ENCODE measurements around the gene PILRA.

The PILRA gene

GRCh38 chr7:100434297-100435144 lies 61.2 kb downstream of the PILRA start:
- no peak overlapping the region for H4K91ac ChIP-seq (ENCODE audit: low read length)
- H3K4ac ChIP-seq (ENCODE audit: low read depth in 1 of 2, low read length in 2 of 2) = no peak overlapping the region
- peaks cover 29% of the 10 kb centered on the region for H3K4me1 ChIP-seq (ENCODE audit: control insufficient read depth, insufficient read depth, low read depth, low read length)
- no peak overlapping the region for H3K27ac ChIP-seq (ENCODE audit: low read length, poor library complexity, severe bottlenecking)
- H3K4me2 ChIP-seq (ENCODE audit: low read length, poor library complexity, severe bottlenecking) = peak overlapping the region; percentile 92
- no peak overlapping the region for H3K23ac ChIP-seq (ENCODE audit: low read length in 2 of 2)
- peaks cover 40 to 46% of the 10 kb centered on the region in 2 experiments for H3K36me3 ChIP-seq (ENCODE audit: control insufficient read depth in 1 of 2, insufficient read depth in 2 of 2, low read depth in 1 of 2, low read length in 2 of 2)
- H3K18ac ChIP-seq (ENCODE audit: low read depth in 1 of 2, low read length in 2 of 2) = no peak overlapping the region
- H2BK120ac ChIP-seq (ENCODE audit: low read depth, low read length) = no peak overlapping the region
- no peak overlapping the region for H2BK5ac ChIP-seq (ENCODE audit: low read depth, low read length, poor library complexity, severe bottlenecking)
- no peaks in the 10 kb centered on the region for H3K9me3 ChIP-seq (ENCODE audit: control insufficient read depth, low read length)
- no peak overlapping the region for H4K8ac ChIP-seq (ENCODE audit: low read length)
- no peak for DNase-seq
- H3K4me3 ChIP-seq (ENCODE audit: insufficient read depth in 1 of 2, low read depth in 1 of 2, low read length in 2 of 2) = peak overlapping the region in 1 of 2 experiments; percentile 89
- H3K14ac ChIP-seq (ENCODE audit: low read length in 2 of 2) = no peak overlapping the region
- H3K79me1 ChIP-seq (replicated peaks; ENCODE audit: low read length, poor library complexity, severe bottlenecking) = peaks cover 6% of the 10 kb centered on the region
- no peak overlapping the region for H2BK15ac ChIP-seq (ENCODE audit: low read depth, poor library complexity, severe bottlenecking)
- H3K9ac ChIP-seq (ENCODE audit: low read length) = peak overlapping the region; percentile 90
- H2AK5ac ChIP-seq (ENCODE audit: low read length, severe bottlenecking) = no peak overlapping the region
- no peaks in the 10 kb centered on the region for H3K27me3 ChIP-seq (ENCODE audit: control insufficient read depth in 1 of 2, insufficient read depth in 1 of 2, low read length in 2 of 2)
- WGBS = 91% methylated on average over 22 of the region's 22 CpGs
- H2BK12ac ChIP-seq (ENCODE audit: low read length in 2 of 2) = no peak overlapping the region
- no peak overlapping the region for H2AFZ ChIP-seq (ENCODE audit: low read depth, low read length)

GRCh38 chr7:100435401-100436304 lies 62.4 kb downstream of the PILRA start:
- peak overlapping the region in 1 of 2 experiments; percentile 80 for H2BK12ac ChIP-seq (ENCODE audit: low read length in 2 of 2)
- H2BK5ac ChIP-seq (ENCODE audit: low read depth, low read length, poor library complexity, severe bottlenecking) = peak overlapping the region; percentile 46
- peak overlapping the region; percentile 79 for H3K27ac ChIP-seq (ENCODE audit: low read length, poor library complexity, severe bottlenecking)
- DNase-seq = peak; percentile 33
- peak overlapping the region; percentile 49 to 100 for H3K14ac ChIP-seq (ENCODE audit: low read length in 2 of 2)
- peak overlapping the region in 1 of 2 experiments; percentile 95 for H3K23ac ChIP-seq (ENCODE audit: low read length in 2 of 2)
- no peaks in the 10 kb centered on the region for H3K9me3 ChIP-seq (ENCODE audit: control insufficient read depth, low read length)
- no peaks in the 10 kb centered on the region for H3K27me3 ChIP-seq (ENCODE audit: control insufficient read depth in 1 of 2, insufficient read depth in 1 of 2, low read length in 2 of 2)
- peak overlapping the region; percentile 96 for H4K91ac ChIP-seq (ENCODE audit: low read length)
- H3K9ac ChIP-seq (ENCODE audit: low read length) = peak overlapping the region; percentile 90
- peak overlapping the region; percentile 62 for H2AK5ac ChIP-seq (ENCODE audit: low read length, severe bottlenecking)
- H3K4me2 ChIP-seq (ENCODE audit: low read length, poor library complexity, severe bottlenecking) = peak overlapping the region; percentile 92
- H2BK120ac ChIP-seq (ENCODE audit: low read depth, low read length) = peak overlapping the region; percentile 95
- peaks cover 38 to 48% of the 10 kb centered on the region in 2 experiments for H3K36me3 ChIP-seq (ENCODE audit: control insufficient read depth in 1 of 2, insufficient read depth in 2 of 2, low read depth in 1 of 2, low read length in 2 of 2)
- peak overlapping the region; percentile 97 for H3K18ac ChIP-seq (ENCODE audit: low read depth in 1 of 2, low read length in 2 of 2)
- peak overlapping the region; percentile 97 for H4K8ac ChIP-seq (ENCODE audit: low read length)
- H3K79me1 ChIP-seq (replicated peaks; ENCODE audit: low read length, poor library complexity, severe bottlenecking) = peaks cover 4% of the 10 kb centered on the region
- peak overlapping the region; percentile 89 to 98 for H3K4me3 ChIP-seq (ENCODE audit: insufficient read depth in 1 of 2, low read depth in 1 of 2, low read length in 2 of 2)
- peak overlapping the region; percentile 57 for H2AFZ ChIP-seq (ENCODE audit: low read depth, low read length)
- H3K4ac ChIP-seq (ENCODE audit: low read depth in 1 of 2, low read length in 2 of 2) = peak overlapping the region; percentile 88 to 99
- peaks cover 26% of the 10 kb centered on the region for H3K4me1 ChIP-seq (ENCODE audit: control insufficient read depth, insufficient read depth, low read depth, low read length)
- WGBS = 2% methylated on average over 55 of the region's 81 CpGs
- peak overlapping the region; percentile 61 for H2BK15ac ChIP-seq (ENCODE audit: low read depth, poor library complexity, severe bottlenecking)

- no peaks in the 10 kb centered on the region for H3K27me3 ChIP-seq (ENCODE audit: control insufficient read depth in 1 of 2, insufficient read depth in 1 of 2, low read length in 2 of 2)
- peak overlapping the region; percentile 90 for H3K9ac ChIP-seq (ENCODE audit: low read length)
- no peak overlapping the region for H2BK120ac ChIP-seq (ENCODE audit: low read depth, low read length)
- H3K23ac ChIP-seq (ENCODE audit: low read length in 2 of 2) = no peak overlapping the region
- no peak overlapping the region for H3K14ac ChIP-seq (ENCODE audit: low read length in 2 of 2)
- peaks cover 26 to 31% of the 10 kb centered on the region in 2 experiments for H3K36me3 ChIP-seq (ENCODE audit: control insufficient read depth in 1 of 2, insufficient read depth in 2 of 2, low read depth in 1 of 2, low read length in 2 of 2)
- H2BK12ac ChIP-seq (ENCODE audit: low read length in 2 of 2) = peak overlapping the region in 1 of 2 experiments; percentile 74
- peaks cover 15% of the 10 kb centered on the region for H3K4me1 ChIP-seq (ENCODE audit: control insufficient read depth, insufficient read depth, low read depth, low read length)
- H3K27ac ChIP-seq (ENCODE audit: low read length, poor library complexity, severe bottlenecking) = peak overlapping the region; percentile 8
- peaks cover 4% of the 10 kb centered on the region for H3K79me1 ChIP-seq (replicated peaks; ENCODE audit: low read length, poor library complexity, severe bottlenecking)
- no peak overlapping the region for H2AFZ ChIP-seq (ENCODE audit: low read depth, low read length)
- H3K4ac ChIP-seq (ENCODE audit: low read depth in 1 of 2, low read length in 2 of 2) = no peak overlapping the region
- H4K8ac ChIP-seq (ENCODE audit: low read length) = peak overlapping the region; percentile 29
- H3K4me3 ChIP-seq (ENCODE audit: insufficient read depth in 1 of 2, low read depth in 1 of 2, low read length in 2 of 2) = peak overlapping the region in 1 of 2 experiments; percentile 89
- no peak overlapping the region for H4K91ac ChIP-seq (ENCODE audit: low read length)
- H3K18ac ChIP-seq (ENCODE audit: low read depth in 1 of 2, low read length in 2 of 2) = peak overlapping the region in 1 of 2 experiments; percentile 49
- H3K9me3 ChIP-seq (ENCODE audit: control insufficient read depth, low read length) = no peaks in the 10 kb centered on the region
- DNase-seq = no peak
- peak overlapping the region; percentile 88 for H2AK5ac ChIP-seq (ENCODE audit: low read length, severe bottlenecking)
- H3K4me2 ChIP-seq (ENCODE audit: low read length, poor library complexity, severe bottlenecking) = no peak overlapping the region
- 97% methylated on average over 28 of the region's 28 CpGs for WGBS
- no peak overlapping the region for H2BK5ac ChIP-seq (ENCODE audit: low read depth, low read length, poor library complexity, severe bottlenecking)
- H2BK15ac ChIP-seq (ENCODE audit: low read depth, poor library complexity, severe bottlenecking) = peak overlapping the region; percentile 61
These were observed 64.1 kb downstream of the PILRA start for GRCh38 chr7:100437150-100438100.
